Endothelial cell (in vitro differentiated cells): ENCODE data around the gene GRIP2. TPM values are rescaled to one million over a fixed set of nuclear protein-coding genes. Genes with fewer than 3 reads are reported as not detected.

Source experiments
- DNase-seq: peaks from one replicate; pipeline ENCODE4 v3.0.0; 2021; ENCODE audit warnings: low spot score
- H3K27ac Mint-ChIP-seq: one replicate; pipeline ENCODE4 v1.8.0; 2021; ENCODE audit warnings: mixed read lengths, inconsistent platforms; ENCODE audit not compliant: unreplicated experiment
- H3K27me3 Mint-ChIP-seq: one replicate; pipeline ENCODE4 v1.8.0; 2021; ENCODE audit warnings: mild to moderate bottlenecking, moderate library complexity, mixed read lengths, inconsistent platforms; ENCODE audit not compliant: unreplicated experiment
- H3K36me3 Mint-ChIP-seq: one replicate; pipeline ENCODE4 v1.8.0; 2021; ENCODE audit warnings: mild to moderate bottlenecking, low read depth, mixed read lengths, inconsistent platforms; ENCODE audit not compliant: unreplicated experiment
- H3K4me1 Mint-ChIP-seq: one replicate; pipeline ENCODE4 v1.8.0; 2021; ENCODE audit warnings: mild to moderate bottlenecking, mixed read lengths, inconsistent platforms; ENCODE audit not compliant: unreplicated experiment
- H3K4me3 Mint-ChIP-seq: one replicate; pipeline ENCODE4 v1.8.0; 2021; ENCODE audit warnings: mild to moderate bottlenecking, mixed read lengths, inconsistent platforms; ENCODE audit not compliant: unreplicated experiment
- H3K9me3 Mint-ChIP-seq: one replicate; pipeline ENCODE4 v1.8.0; 2021; ENCODE audit warnings: mixed read lengths, inconsistent platforms; ENCODE audit not compliant: unreplicated experiment
- total RNA-seq: library from RNA; stranded (reverse); fragmentation: NEBNext Ultra II Directional; extraction: Animal tissue kit (Norgen Biotek cat#: 25700); gene quantifications from one replicate; pipeline ENCODE4 v1.2.1, GENCODE V29; 2021; ENCODE audit not compliant: unreplicated experiment
- TF ChIP-seq, protein P1 (sequence below): fragments of 200-600 bp; sonication (generic); IDR thresholded peaks from one replicate; pipeline ENCODE4 v1.5.0; 2021; ENCODE audit warnings: antibody characterized with exemption; ENCODE audit not compliant: unreplicated experiment

Gene GRIP2
- total RNA-seq, 1 donor from 2014 or later, result 6.6 TPM

DNA sequence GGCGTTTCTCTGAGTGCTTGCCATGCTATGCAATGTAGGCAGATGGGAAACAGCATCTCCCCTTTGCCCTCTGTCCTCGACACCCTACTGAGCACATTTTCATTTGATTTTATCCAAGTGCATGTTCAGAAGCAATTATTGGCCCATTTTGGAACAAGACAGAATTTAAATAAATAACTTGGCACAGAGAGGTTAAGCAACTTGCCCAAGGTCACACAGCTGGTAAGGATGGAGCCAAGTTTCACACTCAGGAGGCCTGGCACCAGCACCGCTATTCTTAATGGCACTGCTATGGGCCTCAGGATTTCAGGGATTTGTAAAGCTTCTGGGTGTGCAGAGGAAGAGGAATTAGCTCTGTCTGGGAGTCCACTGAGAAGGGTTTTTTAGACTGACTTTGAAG lies 2.5 kb upstream of the GRIP2 start:
- Mint-ChIP-seq H3K4me3 (no peak overlapping the region), H3K36me3 (peaks cover 4% of the 10 kb centered on the region), H3K4me1 (no peaks in the 10 kb centered on the region), H3K27ac (no peak overlapping the region), H3K9me3 (no peaks in the 10 kb centered on the region), H3K27me3 (peaks cover 4% of the 10 kb centered on the region)
- TF ChIP-seq, protein P1, sequence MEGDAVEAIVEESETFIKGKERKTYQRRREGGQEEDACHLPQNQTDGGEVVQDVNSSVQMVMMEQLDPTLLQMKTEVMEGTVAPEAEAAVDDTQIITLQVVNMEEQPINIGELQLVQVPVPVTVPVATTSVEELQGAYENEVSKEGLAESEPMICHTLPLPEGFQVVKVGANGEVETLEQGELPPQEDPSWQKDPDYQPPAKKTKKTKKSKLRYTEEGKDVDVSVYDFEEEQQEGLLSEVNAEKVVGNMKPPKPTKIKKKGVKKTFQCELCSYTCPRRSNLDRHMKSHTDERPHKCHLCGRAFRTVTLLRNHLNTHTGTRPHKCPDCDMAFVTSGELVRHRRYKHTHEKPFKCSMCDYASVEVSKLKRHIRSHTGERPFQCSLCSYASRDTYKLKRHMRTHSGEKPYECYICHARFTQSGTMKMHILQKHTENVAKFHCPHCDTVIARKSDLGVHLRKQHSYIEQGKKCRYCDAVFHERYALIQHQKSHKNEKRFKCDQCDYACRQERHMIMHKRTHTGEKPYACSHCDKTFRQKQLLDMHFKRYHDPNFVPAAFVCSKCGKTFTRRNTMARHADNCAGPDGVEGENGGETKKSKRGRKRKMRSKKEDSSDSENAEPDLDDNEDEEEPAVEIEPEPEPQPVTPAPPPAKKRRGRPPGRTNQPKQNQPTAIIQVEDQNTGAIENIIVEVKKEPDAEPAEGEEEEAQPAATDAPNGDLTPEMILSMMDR, result no peak
- DNase-seq, result no peak

DNA sequence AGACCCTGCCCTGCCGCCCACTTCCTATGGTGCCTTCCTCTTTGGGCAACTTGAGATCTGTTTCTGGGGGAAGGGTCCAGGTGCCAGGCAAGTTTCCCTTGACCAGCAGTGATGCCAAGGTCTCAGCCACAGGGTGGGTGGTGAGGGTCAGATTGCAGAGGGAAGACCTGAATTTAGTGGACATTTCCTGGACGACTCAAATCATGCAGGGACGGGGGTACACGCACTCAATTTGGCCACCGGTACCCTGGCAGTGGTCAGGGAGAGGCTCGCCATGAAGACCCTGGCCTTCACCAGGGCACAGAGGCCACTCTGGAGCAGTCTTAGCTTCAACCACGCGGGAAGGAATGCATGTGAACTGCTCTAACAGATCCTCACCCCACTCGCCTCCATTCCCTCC lies 1.5 kb upstream of the GRIP2 start:
- Mint-ChIP-seq H3K9me3 (no peaks in the 10 kb centered on the region), H3K4me1 (no peaks in the 10 kb centered on the region), H3K27ac (no peak overlapping the region), H3K4me3 (no peak overlapping the region), H3K27me3 (peaks cover 6% of the 10 kb centered on the region), H3K36me3 (peaks cover 4% of the 10 kb centered on the region)
- TF ChIP-seq, protein P1, result no peak
- no peak for DNase-seq

DNA sequence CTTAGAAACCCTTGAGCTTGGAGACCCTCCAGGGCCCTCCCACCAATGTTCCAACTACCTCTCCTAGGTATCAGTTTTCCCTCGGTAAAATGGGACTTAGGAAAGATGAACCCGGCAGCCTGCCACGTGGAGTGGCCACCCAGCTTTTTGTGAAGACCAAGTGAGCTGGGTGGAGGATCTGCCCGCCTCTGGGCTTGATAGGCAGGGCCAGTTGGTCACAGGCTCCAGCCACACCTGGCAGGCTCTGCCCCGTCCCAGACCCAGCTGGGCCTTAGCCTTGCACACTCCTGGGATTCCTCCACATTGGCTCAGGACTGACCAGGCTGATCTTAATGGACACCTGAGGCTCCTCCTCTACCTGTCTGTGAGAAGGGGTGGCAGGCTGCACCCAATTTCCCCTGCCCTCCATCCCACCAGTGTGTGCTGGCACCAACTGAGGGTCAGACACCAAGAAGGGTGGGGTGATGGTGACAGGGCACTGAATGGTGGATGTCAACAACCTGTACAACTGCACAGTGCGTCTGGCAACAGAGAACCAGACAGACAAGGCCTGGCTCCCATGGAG lies 761 bp upstream of the GRIP2 start:
- Mint-ChIP-seq H3K4me3 (no peak overlapping the region), H3K27ac (no peak overlapping the region), H3K27me3 (peaks cover 5% of the 10 kb centered on the region), H3K9me3 (no peaks in the 10 kb centered on the region), H3K4me1 (no peaks in the 10 kb centered on the region), H3K36me3 (peaks cover 4% of the 10 kb centered on the region)
- TF ChIP-seq, protein P1, result no peak
- no peak for DNase-seq

DNA sequence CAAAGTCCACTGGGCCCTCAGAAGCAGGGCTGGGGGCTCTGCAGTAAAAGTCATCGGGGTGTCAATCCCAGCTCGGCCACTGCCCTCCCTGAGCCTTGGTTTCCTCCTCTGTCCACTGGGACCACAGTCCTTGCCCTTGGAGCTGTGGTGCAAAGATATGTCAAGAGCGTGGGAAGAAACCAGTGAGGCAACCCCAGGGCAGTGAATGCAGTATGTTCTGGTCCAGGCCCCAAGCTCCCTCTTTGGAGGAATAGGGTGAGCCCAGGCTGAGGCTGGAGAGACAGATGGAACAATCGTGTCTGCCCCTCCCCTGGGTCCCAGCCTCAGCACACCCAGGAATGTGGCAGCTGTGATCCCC lies 779 bp downstream of the GRIP2 start:
- H3K4me1 Mint-ChIP-seq, result peaks cover 5% of the 10 kb centered on the region
- no peaks in the 10 kb centered on the region for H3K9me3 Mint-ChIP-seq
- no peak overlapping the region for H3K27ac Mint-ChIP-seq
- H3K4me3 Mint-ChIP-seq, result no peak overlapping the region
- H3K36me3 Mint-ChIP-seq, result no peaks in the 10 kb centered on the region
- peaks cover 5% of the 10 kb centered on the region for H3K27me3 Mint-ChIP-seq
- no peak for DNase-seq
- TF ChIP-seq, protein P1, result no peak

DNA sequence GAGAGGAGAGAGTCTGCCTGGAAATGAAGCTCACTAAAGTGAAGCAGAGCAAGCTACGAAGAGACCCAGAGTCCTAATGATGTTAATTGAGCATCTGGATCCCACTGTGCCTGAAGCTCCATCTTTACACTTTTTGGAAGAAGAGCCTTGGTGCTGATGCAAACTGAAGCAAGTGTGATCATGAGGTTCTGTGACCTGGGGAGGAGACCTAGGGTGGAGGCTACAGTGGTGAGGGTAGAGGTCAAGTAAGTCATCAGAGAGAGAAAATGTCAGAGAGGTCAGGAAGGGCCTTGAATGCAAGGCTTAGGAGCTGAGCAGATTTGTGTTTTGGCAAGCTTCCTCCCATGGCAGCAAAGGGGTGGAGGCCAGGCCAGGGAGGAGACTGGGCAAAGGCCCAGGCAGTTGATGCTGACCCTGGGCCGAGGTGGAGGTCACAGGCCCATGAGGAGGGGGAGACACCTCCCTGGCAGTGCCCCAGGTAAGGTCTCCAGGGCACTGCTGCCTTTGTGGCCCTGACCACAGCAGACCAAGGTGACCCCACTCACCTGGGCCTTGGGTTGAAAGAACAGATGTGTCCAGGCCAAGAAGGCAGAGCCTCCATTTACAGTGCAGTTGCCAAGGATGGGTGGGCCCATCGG lies 1.6 kb downstream of the GRIP2 start:
- H3K4me1 Mint-ChIP-seq, result peaks cover 10% of the 10 kb centered on the region
- TF ChIP-seq, protein P1, result no peak
- H3K4me3 Mint-ChIP-seq, result no peak overlapping the region
- H3K9me3 Mint-ChIP-seq, result no peaks in the 10 kb centered on the region
- no peaks in the 10 kb centered on the region for H3K36me3 Mint-ChIP-seq
- DNase-seq, result no peak
- H3K27me3 Mint-ChIP-seq, result peaks cover 5% of the 10 kb centered on the region
- no peak overlapping the region for H3K27ac Mint-ChIP-seq
